GM19438 (cell line): Measurements from ENCODE around the gene GRAMD4.

ENCODE experiments used
- ATAC-seq: cut with Tn5 transposase; IDR thresholded peaks from one replicate; pipeline ENCODE4 v1.9.1; 2021; ENCODE audit warnings: low read depth; ENCODE audit not compliant: unreplicated experiment

GRAMD4 gene

GRCh38 chr22:46666577-46667244, 46.5 kb downstream of the GRAMD4 start:
- no peak for ATAC-seq

GRCh38 chr22:46667245-46667623, 47.0 kb downstream of the GRAMD4 start:
- ATAC-seq, result no peak

- ATAC-seq, result no peak
These were observed 47.9 kb downstream of the GRAMD4 start for GRCh38 chr22:46668116-46668515.

- no peak for ATAC-seq
These were observed 49.0 kb downstream of the GRAMD4 start for GRCh38 chr22:46669201-46669600.

GRCh38 chr22:46671824-46672432, 51.7 kb downstream of the GRAMD4 start:
- no peak for ATAC-seq

GRCh38 chr22:46672731-46673130, 52.5 kb downstream of the GRAMD4 start:
- ATAC-seq, result no peak

- no peak for ATAC-seq
These were observed 53.0 kb downstream of the GRAMD4 start for GRCh38 chr22:46673205-46673604.

- ATAC-seq, result no peak
These were observed 53.6 kb downstream of the GRAMD4 start for GRCh38 chr22:46673662-46674236.

GRCh38 chr22:46674367-46674781, 54.2 kb downstream of the GRAMD4 start:
- ATAC-seq, result peak; percentile 60

- no peak for ATAC-seq
These were observed 54.7 kb downstream of the GRAMD4 start for GRCh38 chr22:46674906-46675305.

GRCh38 chr22:46675479-46675878, 55.3 kb downstream of the GRAMD4 start:
- no peak for ATAC-seq

GRCh38 chr22:46675938-46676337, 55.8 kb downstream of the GRAMD4 start:
- no peak for ATAC-seq

- no peak for ATAC-seq
These were observed 56.3 kb downstream of the GRAMD4 start for GRCh38 chr22:46676479-46676878.

GRCh38 chr22:46676881-46677280, 56.7 kb downstream of the GRAMD4 start:
- no peak for ATAC-seq

- no peak for ATAC-seq
These were observed 57.3 kb downstream of the GRAMD4 start for GRCh38 chr22:46677323-46678002.

- ATAC-seq, result no peak
These were observed 57.9 kb downstream of the GRAMD4 start for GRCh38 chr22:46678003-46678657.

GRCh38 chr22:46678785-46679700, 58.9 kb downstream of the GRAMD4 start:
- no peak for ATAC-seq

- no peak for ATAC-seq
These were observed 59.6 kb downstream of the GRAMD4 start for GRCh38 chr22:46679706-46680269.

GRCh38 chr22:46681010-46681409, 60.8 kb downstream of the GRAMD4 start:
- no peak for ATAC-seq
